Measurements from ENCODE around the gene DLG2.
A peak's percentile ranks its signal among the peaks of the same experiment; 100 is the strongest.
"Not testable (repeated sequence)": the region's sequence is repeated elsewhere in the genome, so short reads cannot be mapped to it uniquely, and the experiment has no call there.

Gene DLG2

DNA sequence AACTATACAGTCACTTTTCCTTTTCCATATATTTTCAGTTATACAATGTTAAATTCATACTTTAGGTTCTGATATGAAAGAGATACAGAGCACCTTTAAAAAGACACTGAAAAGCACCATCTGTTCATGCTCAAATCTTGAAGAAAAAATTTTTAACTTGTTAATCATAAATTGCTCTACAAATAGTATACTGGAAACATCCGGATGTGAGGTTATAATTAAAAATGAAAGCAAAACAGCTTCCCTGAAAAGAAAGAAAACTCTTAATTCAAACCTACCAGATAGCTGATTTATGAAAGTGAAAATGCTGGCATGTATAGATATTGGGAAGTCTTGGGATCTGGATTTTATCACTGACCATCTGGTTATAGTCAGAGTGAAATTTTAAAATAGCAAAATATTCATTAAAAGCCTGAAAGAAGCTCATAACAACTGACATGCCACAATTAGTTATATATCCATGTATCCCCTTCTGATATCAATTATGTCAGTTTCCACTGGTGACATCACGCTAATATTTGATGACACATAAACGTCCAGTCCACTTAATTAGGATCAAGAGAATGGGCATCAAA lies 740.0 kb downstream of the DLG2 start:
- DNase-seq, result no peak

DNA sequence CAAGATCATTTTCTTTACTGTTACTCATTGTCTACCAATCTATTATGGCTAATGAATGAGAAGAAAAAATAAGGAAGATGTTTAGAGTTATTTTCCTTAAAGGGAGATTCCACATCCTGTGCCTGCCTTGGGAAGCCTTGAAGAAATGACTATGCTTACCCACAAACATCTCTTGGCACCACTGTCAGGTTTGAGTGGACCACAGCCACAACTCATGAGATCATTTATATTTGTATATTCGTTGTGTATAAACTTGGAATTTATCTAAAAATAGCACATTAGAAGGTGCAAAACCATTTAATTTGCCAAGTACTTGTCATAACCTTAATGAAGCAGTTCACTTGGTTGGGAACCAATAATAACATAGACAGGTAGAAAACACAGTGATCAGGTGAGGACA lies 740.8 kb downstream of the DLG2 start:
- no peak for DNase-seq

DNA sequence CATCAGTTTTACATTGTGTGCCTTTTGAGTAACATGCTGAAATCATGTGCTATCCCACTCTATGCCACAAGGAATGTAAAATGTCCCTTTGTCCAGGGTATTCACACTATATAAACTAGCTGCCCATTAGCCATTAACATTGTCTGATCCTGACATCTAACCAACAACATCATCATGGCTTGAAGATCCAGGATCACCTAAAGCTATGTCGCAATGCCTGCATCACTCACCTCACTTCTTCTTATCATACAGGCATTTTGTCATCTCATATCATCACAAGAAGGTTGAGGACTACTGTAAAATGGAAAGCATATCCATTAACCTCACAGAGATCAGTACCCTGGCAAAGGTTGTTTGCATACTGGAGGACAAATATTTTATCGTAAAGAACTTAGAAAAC lies 742.3 kb downstream of the DLG2 start:
- DNase-seq, result no peak

DNA sequence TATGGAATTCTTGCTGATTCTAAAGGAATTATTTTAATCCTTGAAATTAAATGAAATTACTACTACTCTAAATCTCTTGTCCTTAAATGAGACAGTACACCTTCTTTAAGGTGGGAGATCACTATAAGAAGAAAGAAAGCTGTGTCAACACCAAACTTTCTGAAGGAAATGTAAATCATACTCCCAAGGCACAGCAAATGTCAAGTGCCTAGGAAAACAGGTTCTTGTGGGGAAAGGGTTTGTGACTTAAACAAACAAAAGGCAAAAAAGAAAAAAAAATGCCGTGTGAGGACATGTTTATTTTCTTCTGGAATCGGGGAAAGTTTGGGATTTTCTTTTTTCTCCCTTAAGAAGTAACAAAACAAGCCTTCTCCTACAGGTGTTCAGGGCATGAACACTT lies 745.1 kb downstream of the DLG2 start:
- no peak for DNase-seq

DNA sequence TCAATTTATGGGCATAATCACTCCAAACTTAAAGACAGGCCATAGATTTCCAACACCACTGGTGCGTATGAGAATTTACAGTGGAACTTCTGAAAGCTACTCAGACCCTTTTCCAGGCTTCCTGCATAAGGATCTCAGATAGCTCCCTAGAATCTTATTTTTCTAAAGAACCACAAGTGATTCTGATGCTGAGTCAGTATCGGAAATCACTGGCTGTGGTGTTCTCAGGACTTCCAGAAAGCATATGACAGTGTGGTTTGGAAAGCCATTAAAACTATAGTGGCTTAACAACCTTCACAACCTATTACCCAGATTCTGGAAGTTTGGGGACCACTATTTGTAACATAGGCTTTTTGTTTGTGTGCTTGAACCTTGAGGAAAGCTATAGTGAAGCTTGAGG lies 756.0 kb downstream of the DLG2 start:
- DNase-seq, result no peak

DNA sequence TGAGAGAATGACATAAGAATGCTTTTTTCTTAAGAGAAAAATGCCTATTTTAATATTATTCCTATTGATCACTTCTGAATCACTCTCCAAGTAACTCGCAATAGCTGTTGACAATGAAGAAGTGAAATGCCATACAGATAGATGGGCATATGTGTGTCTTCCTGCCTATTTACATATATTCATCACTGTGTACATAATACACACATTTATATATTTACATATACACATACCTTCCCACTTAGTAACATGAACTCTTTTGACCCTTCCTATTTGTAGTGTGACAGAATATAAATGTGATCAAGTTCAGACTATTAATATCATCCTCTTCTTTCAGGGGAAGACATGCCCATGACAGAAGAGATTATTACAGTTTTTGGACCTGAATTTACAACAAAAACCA lies 756.7 kb downstream of the DLG2 start:
- no peak for DNase-seq

DNA sequence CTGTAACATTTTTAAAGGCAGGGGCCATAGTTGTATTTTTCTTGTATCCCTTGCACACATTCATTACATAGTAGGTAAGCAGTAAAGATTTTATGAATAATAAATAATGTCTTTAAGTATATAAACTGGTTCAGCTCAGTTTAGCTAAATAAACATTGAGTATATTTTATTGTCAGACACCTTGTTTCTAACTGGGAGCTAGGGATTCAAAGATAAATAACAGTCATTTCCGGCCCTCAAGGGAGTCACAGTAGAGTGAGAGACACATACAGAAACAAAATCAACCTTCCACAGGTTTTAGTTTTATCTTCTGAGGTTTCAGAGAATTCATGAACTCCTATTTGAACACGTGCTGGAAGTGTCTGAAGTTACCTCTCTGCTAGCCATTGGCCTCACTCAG lies 760.2 kb downstream of the DLG2 start:
- no peak for DNase-seq

DNA sequence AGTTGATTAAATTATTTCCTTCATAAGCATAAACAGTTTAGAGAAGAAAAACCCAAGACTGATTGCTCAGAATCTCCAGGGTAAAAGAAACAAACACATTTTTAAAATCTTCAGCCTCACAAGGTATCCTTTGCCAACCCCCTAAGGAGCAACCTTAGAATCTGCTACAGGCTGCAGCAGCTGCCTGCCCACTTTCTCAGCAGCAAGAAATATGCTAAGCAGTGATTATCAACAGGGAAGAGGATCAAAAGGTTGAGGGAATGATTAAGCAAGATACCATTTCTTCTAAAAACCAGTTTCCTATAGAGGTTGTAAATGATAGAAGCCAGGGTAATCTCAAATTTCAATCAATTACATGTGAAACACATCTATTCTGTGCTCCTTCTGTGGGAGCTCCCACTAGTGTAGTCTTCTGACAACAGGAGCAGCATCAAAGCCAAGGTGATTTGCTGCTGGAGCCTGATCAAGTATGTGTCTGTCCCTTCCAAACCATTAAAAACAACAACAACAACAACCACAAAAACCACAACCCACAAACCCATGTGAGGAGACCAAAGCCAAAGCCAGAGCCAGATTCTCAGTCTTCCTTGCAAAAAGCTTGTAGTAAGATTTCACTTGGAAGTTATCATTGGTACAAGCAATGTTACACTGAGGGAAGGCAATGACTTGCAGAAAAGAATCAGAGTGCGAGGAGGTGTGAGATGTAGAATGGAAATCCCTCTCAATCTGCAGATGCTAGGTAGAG lies 761.2 kb downstream of the DLG2 start:
- DNase-seq, result no peak

DNA sequence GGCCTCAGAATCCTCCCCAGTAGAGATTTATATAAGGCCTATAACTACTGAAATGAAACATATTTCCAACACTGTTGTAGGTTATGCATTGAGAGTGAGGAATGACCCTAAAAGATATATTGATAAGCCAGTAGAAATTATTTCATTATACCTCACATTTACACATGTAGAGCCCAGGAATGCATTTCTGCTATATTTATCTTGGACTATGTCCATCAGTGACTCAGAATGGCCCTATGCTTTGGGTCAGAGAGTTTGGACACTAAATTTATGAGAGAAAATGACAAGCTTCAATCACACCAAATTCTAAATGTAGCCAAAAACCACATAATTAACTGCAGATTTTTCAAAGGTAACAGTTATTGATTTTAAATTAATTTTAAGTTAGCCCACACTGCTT lies 761.9 kb downstream of the DLG2 start:
- no peak for DNase-seq

DNA sequence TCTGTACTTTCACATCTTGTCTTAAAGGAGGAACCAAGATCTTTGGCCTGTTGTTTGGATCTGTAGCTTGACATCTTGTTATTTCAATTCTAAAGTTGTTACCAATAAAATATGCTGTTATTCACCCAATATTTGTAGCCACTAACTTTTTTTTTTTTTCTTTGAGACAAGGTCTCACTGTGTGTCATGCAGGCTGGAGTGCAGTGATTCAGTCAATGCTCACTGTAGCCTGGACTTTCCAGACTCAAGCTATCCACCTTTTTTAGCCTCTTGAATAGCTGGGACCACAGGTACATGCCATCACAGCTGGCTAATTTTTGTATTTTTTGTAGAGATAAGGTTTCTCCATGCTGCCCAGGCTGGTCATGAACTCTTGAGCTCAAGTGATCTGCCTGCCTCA lies 769.4 kb downstream of the DLG2 start:
- no peak for DNase-seq

DNA sequence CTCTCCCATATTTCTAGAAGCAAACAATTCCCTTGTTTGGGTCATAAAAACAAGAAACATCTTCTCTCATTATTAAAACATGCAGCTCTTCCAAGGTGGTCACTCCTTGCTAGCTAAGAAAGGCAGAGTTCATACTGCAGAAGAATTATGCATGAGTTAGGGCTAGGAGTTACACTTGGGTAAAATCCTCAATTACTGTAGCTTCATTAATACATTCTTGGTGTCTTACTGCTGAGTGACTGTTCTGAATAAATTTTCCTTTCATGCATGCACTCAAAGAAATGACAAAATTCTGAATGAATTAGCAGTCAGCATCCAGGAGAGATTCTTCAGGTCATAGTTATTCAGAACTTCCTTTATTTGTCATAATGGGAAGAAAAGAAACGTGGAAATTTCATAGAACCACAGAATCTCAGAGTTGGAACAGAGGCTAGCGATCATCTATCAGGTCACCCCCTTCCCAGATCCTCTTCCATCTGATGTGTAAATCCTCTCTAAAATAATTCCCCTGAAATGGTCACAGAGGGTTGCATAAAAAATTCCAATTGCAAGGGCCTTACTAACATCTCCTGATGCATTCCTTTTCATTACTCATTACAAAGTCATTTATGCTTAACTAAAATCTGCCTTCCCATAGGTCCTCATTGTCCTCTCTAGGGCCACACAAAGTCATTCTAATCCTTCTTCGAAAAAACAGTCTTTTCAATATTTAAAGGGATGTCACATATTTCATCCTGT lies 771.5 kb downstream of the DLG2 start:
- DNase-seq, result no peak

DNA sequence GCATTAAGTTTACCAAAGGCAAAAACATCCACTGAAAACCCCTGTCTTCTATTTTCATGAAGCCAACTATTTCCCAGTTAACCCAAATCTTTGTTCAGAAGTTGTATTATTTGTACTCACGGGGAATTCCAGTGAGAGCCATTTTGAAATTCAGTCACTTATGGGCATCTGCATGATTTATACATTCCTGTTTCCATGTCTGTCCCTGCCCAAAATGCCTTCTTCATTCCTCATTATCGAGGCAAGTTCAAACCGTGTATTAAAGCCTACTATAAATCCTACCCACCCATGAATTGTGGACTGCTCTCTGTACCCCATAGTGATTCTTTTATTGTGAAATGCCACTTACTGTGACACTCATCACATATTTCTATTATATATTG lies 772.7 kb downstream of the DLG2 start:
- no peak for DNase-seq

DNA sequence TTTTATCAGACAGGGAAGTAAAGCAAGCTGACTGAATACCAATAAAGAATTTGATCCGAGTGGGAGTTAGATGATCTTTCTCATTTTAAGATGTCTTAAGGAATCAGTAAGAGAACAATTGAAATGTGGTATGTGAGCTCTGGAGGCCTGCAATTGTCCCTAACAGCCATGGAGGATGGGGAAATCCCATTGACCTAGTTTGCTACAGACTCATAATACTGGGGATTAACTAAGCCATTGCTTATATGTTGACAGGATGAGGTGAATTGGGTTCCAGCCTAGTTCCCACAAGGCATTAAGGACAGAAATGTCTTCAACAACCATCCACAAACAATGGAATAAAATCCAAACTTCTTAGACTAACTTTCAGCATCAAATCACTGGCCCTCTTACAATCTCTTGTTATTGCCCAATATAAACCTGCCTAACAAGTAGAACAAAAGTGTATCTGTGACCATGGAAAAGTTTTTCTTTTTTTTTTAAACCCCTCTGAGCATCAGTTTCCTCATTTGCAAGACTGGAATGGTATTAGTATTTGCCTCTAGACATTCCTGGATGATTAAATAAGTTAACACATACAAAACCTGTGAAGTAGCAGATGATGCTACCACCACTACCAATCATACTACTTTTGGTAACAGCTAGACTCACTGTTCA lies 773.2 kb downstream of the DLG2 start:
- no peak for DNase-seq

DNA sequence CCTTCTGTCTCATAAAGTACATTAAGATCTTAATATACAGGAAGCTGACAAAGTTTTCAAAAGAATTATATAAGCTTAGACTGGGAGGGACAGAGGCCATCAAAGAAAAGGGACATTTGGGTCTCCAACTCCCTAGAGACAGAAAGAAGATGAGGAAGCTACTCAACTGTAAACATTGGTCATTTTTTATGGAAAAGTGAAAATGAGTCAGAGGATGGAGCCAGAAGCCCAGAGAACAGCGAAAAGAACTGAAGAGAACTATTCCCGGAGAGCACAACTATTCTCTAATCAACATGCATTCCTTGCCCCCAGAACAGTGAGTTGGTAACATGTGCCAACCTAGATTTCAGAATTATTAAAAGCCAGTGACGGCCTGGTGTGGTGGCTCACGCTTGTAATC lies 779.3 kb downstream of the DLG2 start:
- no peak for DNase-seq

DNA sequence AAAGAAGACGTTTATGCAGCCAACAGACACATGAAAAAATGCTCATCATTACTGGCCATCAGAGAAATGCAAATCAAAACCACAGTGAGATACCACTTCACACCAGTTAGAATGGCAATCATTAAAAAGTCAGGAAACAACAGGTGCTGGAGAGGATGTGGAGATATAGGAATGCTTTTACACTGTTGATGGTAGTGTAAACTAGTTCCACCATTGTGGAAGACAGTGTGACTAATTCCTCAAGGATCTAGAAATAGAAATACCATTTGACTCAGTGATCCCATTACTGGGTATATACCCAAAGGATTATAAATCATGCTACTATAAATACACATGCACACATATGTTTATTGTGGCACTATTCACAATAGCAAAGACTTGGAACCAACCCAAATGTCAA lies 786.9 kb downstream of the DLG2 start:
- not testable (repeated sequence) for DNase-seq

DNA sequence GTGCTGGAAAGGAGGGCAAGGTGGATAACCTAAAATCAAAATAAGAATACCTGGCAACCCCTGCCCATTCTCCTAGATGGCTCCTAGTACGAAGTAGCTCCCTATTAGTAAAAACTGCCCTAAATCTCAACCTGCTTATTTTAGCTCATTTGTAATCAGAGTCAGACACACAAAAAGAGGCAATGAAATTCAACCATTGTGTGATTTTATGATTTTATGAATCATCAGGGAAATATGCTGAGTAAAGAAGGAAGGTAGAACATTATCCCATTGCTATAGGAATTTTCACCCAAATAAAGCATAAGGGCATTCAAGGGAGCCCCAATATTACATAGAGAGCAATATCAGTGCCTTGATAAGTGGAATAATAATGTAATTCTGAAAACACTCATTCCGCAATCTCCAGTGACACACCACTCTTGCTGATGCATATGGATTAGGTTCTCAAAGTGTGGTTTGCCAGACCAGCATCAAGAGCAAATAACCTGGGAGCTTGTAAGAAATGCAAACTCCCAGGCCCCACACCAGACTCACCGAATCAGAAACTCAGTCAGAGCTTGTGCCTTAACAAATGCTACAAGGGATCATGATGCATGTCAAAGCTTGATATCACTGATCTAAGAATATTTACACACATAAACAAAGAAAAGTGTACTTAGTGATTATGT lies 789.6 kb downstream of the DLG2 start:
- no peak for DNase-seq

DNA sequence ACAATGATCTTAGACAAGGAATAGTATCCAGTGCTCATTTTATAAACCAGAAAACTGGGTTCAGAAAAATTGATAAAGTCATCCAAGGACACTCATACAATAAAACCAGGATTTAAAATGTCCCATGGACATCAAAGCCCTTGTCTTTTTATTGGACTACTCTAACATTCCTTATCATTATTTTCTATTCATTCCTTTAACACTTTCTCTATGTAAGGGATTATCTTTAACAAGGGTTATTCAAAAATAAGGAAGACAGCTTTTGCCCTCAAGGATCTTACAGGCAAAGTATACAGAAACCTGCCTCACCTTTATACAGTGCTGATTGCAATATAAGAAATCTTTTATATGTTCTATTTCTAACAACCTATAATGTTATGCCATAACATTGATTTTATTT lies 790.8 kb downstream of the DLG2 start:
- no peak for DNase-seq

DNA sequence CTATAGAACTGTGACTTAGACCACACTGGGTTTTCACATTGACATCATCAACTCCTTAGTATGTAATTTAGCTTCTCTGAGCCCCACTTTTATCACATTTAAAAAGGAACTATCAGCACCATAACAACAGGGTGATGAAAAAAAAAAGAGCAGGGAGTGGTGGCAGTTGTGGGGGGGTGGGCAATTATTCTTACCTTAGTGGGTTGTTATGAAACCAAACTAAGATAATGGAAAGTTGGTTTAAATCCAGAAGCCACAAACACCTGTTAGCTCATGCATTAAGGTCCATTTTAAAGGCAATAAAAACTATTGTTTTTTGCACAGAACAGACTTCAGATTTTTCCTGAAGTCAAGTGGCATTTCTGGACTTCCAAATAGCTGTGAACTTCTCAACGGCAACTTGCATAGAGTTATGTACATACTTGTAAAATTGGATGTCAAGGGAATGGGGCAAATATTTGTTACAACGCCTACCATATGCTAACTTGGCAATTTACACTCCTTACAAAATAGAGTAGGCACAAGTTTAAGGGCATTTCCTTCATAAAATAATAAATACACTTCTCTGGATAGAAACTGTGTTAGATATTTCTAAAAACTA lies 793.6 kb downstream of the DLG2 start:
- DNase-seq, result no peak

DNA sequence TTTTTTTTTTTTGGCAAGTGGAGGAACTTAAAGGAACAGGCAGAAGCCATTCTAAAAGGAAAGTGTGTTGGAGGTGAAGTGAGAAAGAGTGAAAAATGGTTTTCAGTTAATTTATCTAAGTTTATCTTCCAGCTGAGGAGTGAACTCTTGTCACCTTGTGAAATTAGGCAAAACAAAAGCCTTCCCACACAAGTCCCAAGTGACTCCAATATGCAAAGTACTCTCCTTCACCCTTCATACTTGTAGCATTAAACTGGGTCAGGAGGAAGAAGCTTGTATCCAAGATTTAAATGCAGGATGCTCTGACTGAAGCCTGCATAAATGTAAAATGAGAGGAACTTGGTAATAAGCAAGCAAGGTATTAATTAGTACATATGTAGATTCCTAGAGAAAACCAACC lies 796.8 kb downstream of the DLG2 start:
- no peak for DNase-seq

DNA sequence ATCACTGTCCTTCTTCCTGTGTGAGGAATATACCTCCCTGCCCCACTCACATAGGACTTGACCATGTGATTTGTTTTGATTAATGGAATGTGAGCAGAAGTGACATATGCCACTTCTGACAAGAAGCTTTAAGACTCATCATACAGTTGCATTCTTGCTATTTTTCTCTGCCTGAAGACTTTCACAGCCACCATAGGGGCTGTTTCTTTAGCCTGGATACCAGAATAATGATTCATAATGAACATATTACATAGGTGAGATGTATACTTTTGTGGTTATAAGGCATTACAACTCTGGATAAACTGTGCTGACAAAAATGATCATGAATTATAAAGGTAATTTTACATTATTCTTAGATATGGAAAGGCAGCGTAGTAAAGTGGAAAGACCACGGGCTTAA lies 798.0 kb downstream of the DLG2 start:
- DNase-seq, result peak in 1 of 2 experiments; percentile 38

DNA sequence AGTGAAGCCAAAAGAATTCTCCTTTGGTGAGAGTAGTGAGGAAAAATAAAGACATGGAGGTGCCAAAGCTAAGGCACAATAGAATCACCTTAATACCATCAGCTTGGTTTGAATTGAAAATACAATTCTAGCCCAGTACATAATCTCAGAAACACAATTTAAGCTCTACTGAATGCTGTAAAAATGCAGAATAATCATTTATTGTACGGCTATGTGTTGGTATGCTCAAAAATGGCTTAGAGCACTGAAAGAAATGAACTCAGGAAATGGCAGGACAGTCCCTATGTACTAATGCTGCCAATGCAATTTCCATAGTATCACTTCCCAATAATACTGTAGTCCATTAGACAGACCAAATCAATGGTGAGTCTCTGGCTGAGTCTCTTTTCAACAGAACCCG lies 798.5 kb downstream of the DLG2 start:
- DNase-seq, result no peak

DNA sequence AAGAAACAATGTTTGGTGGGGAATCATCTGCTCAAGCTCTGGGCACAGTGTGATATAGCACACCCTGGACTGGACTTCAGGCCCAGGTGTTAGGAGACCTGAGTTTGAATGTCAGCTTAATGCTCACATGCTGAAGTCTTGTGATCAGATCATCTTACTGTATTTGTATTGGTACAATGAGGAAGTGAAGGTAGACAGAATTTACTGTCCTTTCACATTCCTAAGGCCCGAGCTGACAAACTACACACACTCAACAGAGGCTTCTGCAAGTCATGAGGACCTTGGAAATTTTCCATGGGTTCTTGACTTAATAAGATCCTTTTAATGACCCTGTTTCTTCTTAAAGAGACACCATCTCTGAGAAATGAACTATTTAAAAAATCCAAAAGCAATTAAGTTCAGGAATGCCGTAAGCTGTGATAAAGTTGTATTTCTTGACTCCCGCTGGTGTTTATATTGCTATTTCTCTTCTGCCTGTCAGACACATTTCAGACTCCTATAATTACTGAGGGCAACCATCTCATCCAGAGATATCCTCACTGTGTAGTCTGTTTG lies 802.0 kb downstream of the DLG2 start:
- DNase-seq, result no peak

DNA sequence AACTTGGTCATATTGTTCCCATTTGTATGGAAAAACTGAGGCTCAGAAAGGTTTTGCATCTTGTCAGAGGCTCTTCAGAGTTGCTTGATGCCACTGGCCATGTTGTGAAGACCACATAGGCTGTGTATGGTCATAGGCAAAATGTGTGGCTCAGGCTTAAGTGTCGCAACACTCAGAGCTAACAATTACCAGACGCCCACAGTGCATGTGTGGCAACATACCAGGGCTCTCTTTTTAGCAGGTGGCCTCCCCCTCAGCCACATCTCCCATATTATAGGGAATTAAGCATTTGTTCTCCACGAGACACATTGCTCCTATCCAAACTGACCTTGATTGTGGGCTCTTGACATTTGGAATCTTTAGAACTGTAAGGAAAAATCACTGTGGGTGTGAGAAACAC lies 802.5 kb downstream of the DLG2 start:
- no peak for DNase-seq

All from NCI-H524 (cell line).